ENCODE data around the gene PTPRG.
"Not testable (repeated sequence)": the region's sequence is repeated elsewhere in the genome, so short reads cannot be mapped to it uniquely, and the experiment has no call there.

The PTPRG gene

GRCh38 chr3:61561374-61562041 lies at the start of gene PTPRG:
Gene PTPRG (plus strand): TSS chr3:61561571. CDS start chr3:61562288, 717 bp downstream.
- peak; percentile 84 to 90 for DNase-seq

- DNase-seq = no peak
Observed at GRCh38 chr3:61518590-61518989, 42.8 kb upstream of the PTPRG start.

- no peak for DNase-seq
Observed at GRCh38 chr3:61520966-61521628, 40.3 kb upstream of the PTPRG start.

GRCh38 chr3:61522060-61522459 lies 39.3 kb upstream of the PTPRG start:
- DNase-seq = no peak

DNA sequence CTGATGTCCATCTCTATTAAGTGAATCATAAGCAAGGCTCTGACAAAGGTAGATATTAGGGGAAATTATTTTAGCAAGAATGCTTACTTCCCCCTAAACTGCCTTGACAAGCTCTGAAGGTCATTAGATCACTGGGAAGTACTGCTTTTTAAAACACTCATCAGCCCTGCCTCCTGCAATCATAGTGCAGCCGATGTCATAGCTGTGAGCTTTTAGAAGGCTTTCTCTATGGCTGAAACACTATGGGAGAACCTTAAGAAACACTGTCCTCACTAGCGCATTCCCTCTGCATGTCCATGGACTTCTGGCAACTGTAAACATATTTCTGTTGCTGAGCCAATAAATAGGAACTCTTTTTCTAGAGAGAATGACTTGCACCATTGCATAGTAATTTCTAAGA lies 38.7 kb upstream of the PTPRG start:
- no peak for DNase-seq

DNA sequence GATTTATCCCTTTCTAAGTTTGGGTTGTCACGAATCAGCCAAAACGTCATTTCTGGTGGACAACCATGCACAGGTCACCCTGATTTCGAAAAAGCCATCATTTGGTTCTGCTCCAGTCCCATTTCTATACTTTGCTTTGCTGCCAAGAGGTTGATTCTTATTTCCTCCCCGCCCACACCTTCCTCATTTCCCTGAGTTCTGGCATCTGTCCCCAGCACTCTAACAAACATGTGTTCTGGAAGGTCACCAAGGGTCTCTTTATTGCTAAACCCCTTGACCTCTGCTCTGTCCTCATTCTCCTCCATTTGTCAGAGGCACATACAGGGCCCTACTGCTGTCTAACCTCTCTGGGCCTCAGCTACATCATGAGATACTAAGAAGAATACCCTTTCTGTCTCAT lies 36.4 kb upstream of the PTPRG start:
- DNase-seq = no peak

GRCh38 chr3:61526308-61526707 lies 35.1 kb upstream of the PTPRG start:
- DNase-seq = peak in 1 of 2 experiments; percentile 8

DNA sequence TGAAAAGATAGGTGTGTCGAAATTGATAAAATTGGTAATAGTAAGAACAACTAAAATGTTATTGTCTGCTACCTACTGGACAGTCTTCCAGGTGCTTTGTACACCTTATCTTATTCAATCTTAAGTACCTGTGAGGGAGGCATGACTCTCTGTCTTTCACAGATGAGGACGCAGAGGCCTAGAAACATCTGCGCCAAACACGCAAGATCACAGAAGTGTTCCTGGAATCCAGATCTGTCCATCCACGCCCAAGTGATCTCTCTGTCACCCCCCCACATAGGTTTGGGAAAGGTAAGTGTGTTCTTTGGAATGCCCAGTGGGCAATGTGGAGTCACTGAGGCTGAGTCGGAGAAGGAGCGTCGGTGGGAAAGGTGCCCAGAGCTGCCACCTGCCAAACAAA lies 34.4 kb upstream of the PTPRG start:
- no peak for DNase-seq

DNA sequence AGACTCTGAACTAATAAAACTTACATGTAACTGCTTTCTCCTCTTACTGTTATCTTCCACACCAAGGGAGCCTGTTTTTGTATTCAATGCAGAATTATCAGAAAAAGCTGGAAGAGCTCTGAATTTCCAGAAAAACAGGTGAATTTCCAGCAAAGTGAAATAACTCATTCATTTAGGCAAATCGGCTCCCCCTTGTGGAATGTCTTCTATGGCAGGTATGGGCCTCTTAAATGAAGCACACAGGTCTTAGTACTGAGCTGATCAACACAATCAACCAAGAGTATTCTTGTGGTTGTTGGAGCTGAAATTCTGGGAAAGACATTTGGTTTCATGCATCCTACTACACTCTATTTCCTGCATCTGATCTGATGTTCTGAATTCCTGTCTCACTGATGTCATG lies 31.0 kb upstream of the PTPRG start:
- peak; percentile 23 to 68 for DNase-seq

DNA sequence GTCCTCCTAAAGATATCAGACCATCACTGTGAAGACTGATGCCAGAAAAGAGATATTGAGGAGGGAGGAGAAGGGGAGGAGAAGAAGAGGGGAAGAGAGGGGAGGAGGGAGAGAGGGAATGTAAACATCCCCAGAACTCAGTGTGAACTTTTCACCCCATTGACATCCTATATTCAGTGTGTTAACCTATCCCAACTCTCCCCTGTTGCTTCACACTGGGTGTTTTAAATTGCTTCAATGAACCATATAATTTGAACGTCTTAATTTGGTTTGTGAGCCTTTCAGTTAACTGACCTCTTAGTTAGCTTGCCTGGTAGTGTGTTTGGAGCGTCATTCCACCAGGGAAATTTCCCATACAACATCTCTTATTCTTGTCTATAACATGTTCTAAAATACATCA lies 29.8 kb upstream of the PTPRG start:
- DNase-seq = no peak

DNA sequence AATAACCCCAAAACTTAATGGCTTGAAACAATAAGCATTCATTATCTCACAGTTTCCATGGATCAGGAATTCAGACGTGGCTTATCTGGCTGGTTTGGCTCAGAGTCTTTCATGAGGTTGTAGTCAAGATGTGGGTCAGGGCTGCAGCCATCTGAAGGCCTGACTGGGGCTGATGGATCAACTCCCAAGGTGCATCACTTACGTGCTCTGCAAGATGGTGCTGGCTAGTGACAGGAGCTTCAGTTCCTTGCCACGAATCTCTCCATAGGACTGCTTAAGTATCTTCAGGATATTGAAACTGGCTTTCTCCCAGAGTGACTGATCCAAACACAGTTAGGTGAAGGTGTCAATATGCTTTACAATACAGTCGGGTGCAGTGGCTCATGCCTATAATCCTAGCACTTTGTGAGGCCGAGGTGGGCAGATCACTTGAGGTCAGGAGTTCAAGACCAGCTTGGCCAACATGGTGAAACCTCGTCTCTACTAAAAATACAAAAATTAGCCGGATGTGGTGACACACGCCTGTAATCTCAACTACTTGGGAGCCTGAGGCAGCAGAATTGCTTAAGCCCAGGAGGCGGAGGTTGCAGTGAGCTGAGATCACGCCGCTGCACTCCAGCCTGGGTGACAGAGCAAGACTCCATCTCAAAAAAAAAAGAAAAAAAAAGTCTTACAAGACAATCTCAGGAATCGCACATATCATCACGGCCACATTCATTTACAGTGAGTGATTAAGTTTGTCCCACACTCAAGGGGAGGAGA lies 28.5 kb upstream of the PTPRG start:
- no peak for DNase-seq

DNA sequence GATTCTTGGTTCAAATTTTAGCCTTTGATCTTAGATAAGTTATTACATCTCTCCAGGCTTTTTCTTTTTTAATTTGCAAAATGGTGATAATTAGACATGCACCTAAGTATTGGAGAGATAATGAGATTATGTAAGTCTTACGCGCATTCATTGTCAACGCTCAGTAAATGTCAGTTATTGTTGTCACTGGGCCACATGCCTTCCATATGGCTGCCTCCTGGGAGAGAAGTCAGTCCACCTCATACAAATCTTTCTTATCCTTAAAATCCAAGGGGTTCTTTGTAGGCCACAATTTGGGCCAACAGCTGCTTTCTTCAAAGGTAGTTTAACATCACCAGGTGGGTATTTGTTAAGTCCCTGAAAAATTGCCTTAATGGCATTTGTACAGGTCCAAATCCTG lies 25.5 kb upstream of the PTPRG start:
- DNase-seq = peak; percentile 61 to 86

DNA sequence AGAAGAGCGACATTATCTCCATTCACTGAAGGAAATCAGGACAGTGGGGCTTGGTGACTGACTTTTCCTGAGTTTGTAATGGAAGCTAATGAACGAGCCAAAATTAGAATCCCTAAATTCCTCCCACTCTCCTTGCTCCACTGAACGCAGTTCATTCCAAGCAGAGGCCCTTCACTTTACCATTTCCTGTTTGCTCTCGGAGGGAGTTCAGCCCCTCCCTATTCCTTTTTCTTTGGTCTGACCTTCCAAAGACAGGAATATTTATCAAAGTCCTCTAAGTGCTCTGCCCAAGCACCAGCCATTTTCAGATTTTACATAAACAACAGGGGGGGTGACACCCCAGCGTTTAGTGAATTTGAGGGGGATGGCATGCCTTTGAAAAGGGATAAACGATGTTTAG lies 24.0 kb upstream of the PTPRG start:
- DNase-seq = no peak

- no peak for DNase-seq
Observed at GRCh38 chr3:61538486-61538885, 22.9 kb upstream of the PTPRG start.

- DNase-seq = peak; percentile 44 to 87
Observed at GRCh38 chr3:61541694-61542093, 19.7 kb upstream of the PTPRG start.

- no peak for DNase-seq
Observed at GRCh38 chr3:61545716-61546115, 15.7 kb upstream of the PTPRG start.

- DNase-seq = no peak
Observed at GRCh38 chr3:61547625-61548024, 13.7 kb upstream of the PTPRG start.

- not testable (repeated sequence) for DNase-seq
Observed at GRCh38 chr3:61552704-61553103, 8.7 kb upstream of the PTPRG start.

- DNase-seq = peak in 1 of 2 experiments; percentile 12
Observed at GRCh38 chr3:61559136-61559731, 2.1 kb upstream of the PTPRG start.

DNA sequence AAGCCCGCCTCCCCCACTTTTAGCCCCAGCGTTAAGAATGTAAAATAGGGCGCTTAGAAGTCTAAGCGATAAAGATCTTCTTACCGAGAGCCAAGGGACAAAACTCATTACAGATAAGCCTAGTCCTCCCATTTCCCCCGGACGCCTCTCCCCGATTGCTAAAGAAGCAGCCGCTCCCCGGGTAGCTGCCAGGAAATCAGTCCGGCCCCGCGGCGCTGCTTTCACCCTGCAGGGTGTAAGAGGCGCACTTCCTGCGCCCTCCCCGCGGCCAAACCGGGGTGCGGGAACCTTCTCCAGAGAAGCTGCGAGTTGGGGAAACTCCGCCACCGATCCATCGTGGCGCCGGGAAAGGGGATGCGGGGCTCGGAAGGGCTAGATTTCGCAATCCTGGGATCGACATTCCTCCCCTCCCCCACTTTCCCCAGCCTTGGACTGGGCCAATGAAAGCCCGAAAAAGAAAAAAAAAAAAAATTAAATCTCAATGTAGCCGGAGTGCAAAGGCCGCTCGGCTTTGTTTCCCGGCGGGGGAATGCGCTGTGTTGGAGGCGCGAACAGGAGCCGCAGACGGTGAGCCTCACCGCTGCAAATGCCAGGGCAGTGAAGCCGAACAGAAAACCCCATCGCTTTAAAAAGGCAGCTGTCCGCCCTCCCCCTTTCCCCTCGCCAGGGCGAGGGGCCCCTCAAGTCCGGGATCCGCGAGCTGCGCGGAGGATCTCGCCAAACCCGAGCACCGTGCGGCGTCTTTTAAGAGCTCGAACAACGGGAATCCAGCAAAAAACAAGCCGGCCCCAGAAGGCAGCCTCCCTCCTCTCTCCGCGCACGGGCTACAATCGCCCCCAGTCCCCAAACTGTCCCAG lies 626 bp upstream of the PTPRG start:
- DNase-seq = peak; percentile 84 to 88

DNA sequence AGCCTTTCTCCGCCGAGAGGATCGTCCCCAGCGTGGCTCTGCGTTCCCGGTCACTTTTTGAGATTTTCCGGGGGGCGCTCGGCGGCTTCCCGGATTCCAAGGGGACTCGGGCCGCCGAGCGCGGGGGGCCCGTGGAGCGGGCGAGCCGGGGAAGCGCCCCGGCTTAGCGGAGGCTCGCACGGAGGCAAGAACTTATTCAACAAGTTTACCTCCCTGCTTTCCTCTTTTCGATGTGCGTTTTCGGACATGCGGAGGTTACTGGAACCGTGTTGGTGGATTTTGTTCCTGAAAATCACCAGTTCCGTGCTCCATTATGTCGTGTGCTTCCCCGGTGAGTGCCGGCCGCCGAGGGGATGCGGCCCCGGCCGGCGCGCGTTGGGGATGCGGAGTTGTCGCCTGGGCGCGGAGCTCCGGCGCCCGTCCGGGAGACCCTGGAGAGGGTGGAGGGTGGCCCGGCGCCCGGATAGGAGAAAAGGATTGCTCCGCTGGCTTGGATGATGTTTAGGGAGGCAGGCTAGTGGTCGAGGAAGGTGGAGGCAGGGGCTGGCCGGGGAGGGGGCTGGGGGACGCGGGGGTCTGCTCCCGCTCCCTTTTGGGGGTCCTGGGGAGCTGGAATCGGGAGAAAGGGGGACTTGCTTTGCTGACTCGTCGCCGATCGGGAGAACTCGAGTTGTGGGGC lies 810 bp downstream of the PTPRG start:
- peak in 1 of 2 experiments; percentile 38 for DNase-seq
